Panc1 (cell line): ENCODE data around the gene ELP1. TPM values are rescaled to one million over a fixed set of nuclear protein-coding genes. Genes with fewer than 3 reads are reported as not detected.

ENCODE experiments used
- ATAC-seq: fragments of 200-7000 bp; cut with Tn5 transposase; 2 replicates; pipeline ENCODE4 v1.9.1; 2020; ENCODE audit warnings: mild to moderate bottlenecking, moderate library complexity
- BruUV-seq: library from RNA; stranded (reverse); fragments of 400-500 nt; replicated peaks from 2 replicates; lab custom pipeline; 2021; lab: Mats Ljungman, UMichigan
- CTCF ChIA-PET: fragments of 300-600 bp; sonication (Branson Sonifier 250); formaldehyde crosslinking; loops from one replicate; lab custom pipeline; 2022; ENCODE audit warnings: antibody characterized with exemption; lab: Charles Lee
- POLR2A ChIA-PET: fragments of 300-600 bp; sonication (Branson Sonifier 250); formaldehyde crosslinking; loops from one replicate; lab custom pipeline; 2022; ENCODE audit warnings: antibody characterized with exemption; lab: Charles Lee
- DNase-seq: peaks from one replicate; pipeline ENCODE4 v3.0.0-alpha.2; 2010; ENCODE audit warnings: low read depth, low spot score
- H3K27ac ChIP-seq: 2 replicates; pipeline ENCODE4 v1.5.1; 2011; ENCODE audit warnings: mild to moderate bottlenecking, low read length, inconsistent platforms
- H3K27me3 ChIP-seq: fragments of 200-500 bp; sonication (Bioruptor generic); 2 replicates; pipeline ENCODE4 v1.6.0; 2014; ENCODE audit warnings: low read length, inconsistent platforms; ENCODE audit not compliant: control insufficient read depth, insufficient read depth
- H3K36me3 ChIP-seq: fragments of 200-500 bp; sonication (Bioruptor generic); 2 replicates; pipeline ENCODE4 v1.5.1; 2014; ENCODE audit warnings: inconsistent platforms, mild to moderate bottlenecking, low read length, moderate library complexity; ENCODE audit not compliant: control insufficient read depth, insufficient read depth
- H3K4me1 ChIP-seq: 2 replicates; pipeline ENCODE4 v1.5.1; 2011; ENCODE audit warnings: inconsistent platforms, mild to moderate bottlenecking, low read length, moderate library complexity; ENCODE audit not compliant: control insufficient read depth, insufficient read depth
- H3K4me3 ChIP-seq, 2 experiments: 2 replicates each; pipeline ENCODE4 v1.5.1; 2011 to 2012; ENCODE audit warnings: low read depth in 2 of 2, low read length in 2 of 2, mild to moderate bottlenecking in 2 of 2, inconsistent platforms in 1 of 2, moderate library complexity in 1 of 2
- H3K9me3 ChIP-seq: fragments of 200-500 bp; sonication (Bioruptor generic); 2 replicates; pipeline ENCODE4 v1.5.1; 2014; ENCODE audit warnings: low read depth, mild to moderate bottlenecking, inconsistent platforms, low read length, moderate library complexity; ENCODE audit not compliant: control insufficient read depth, insufficient read depth
- CTCF ChIP-seq: fragments of 450-650 bp; IDR thresholded peaks from 2 replicates; pipeline ENCODE4 v1.5.1; 2017; ENCODE audit warnings: mild to moderate bottlenecking
- POLR2AphosphoS5 ChIP-seq: IDR thresholded peaks from 2 replicates; pipeline ENCODE4 v1.6.1; 2012; ENCODE audit warnings: mild to moderate bottlenecking, low read depth, low read length, moderate library complexity
- REST ChIP-seq, 2 experiments: IDR thresholded peaks; 2 replicates each; pipeline ENCODE4 v1.6.1; 2011 to 2012; ENCODE audit warnings: low read depth in 2 of 2, control low read depth in 1 of 2, low read length in 1 of 2, mild to moderate bottlenecking in 1 of 2, moderate library complexity in 1 of 2; ENCODE audit not compliant: insufficient read depth in 1 of 2
- SIN3A ChIP-seq: IDR thresholded peaks from 2 replicates; pipeline ENCODE4 v1.6.1; 2012; ENCODE audit warnings: low read depth, mild to moderate bottlenecking, low read length, moderate library complexity, borderline replicate concordance; ENCODE audit not compliant: insufficient read depth
- TCF7L2 ChIP-seq: IDR thresholded peaks from 2 replicates; pipeline ENCODE4 v1.6.1; 2011; ENCODE audit warnings: mild to moderate bottlenecking, low read depth, low read length, inconsistent platforms
- in situ Hi-C: cut with HindIII; loops from 2 replicates; pipeline ENCODE4 v1.10.0; 2016; ENCODE audit warnings: low sequenced_read_pairs, low pct_unique_long_range_greater_than_20kb
- intact Hi-C: fragments of 100-400 bp; cut with micrococcal nuclease; formaldehyde crosslinking; loops from one replicate; pipeline ENCODE4 v1.10.0; 2022; ENCODE audit not compliant: unreplicated experiment
- total RNA-seq: library from RNA; stranded (reverse); gene quantifications from one replicate; pipeline ENCODE4 v1.2.1, GENCODE V29; 2021; ENCODE audit not compliant: unreplicated experiment

The ELP1 gene
- total RNA-seq, 1 experiment from 2014 or later: 17.1 TPM

- Histone ChIP-seq H3K27me3 (no peaks in the 10 kb centered on the region), H3K4me3 (no peak overlapping the region), H3K4me1 (no peaks in the 10 kb centered on the region), H3K9me3 (no peaks in the 10 kb centered on the region), H3K27ac (no peak overlapping the region), H3K36me3 (peaks cover 6% of the 10 kb centered on the region; the same call in 1 of the 2 replicates)
- in situ Hi-C loops (no loop called here), intact Hi-C loops (no loop called here)
- ATAC-seq (no peak), DNase-seq (no peak)
- ChIA-PET POLR2A (no interaction called here), CTCF (no interaction called here)
- TF ChIP-seq POLR2AphosphoS5 (no peak), TCF7L2 (no peak)
- no TSS peak for BruUV-seq
Observed at GRCh38 chr9:108882052-108882888, 51.7 kb downstream of the ELP1 start.

GRCh38 chr9:108880738-108881316 is 53.1 kb downstream of the ELP1 start:
- Histone ChIP-seq H3K27ac (no peak overlapping the region), H3K9me3 (no peaks in the 10 kb centered on the region), H3K4me3 (no peak overlapping the region), H3K4me1 (no peaks in the 10 kb centered on the region), H3K36me3 (peaks cover 6% of the 10 kb centered on the region; the same call in 1 of the 2 replicates), H3K27me3 (no peaks in the 10 kb centered on the region)
- no peak for ATAC-seq
- BruUV-seq: no TSS peak
- in situ Hi-C loops: no loop called here
- intact Hi-C loops: no loop called here
- DNase-seq: no peak
- TF ChIP-seq TCF7L2: no peak
- TF ChIP-seq SIN3A: no peak
- no peak for TF ChIP-seq REST (IDR thresholded peaks at IDR 0.05; ENCODE audit: insufficient read depth in 1 of 2, low read depth in 2 of 2, low read length in 1 of 2)
- TF ChIP-seq POLR2AphosphoS5: no peak
- no peak for TF ChIP-seq CTCF
- POLR2A ChIA-PET: no interaction called here
- CTCF ChIA-PET: no interaction called here

- TF ChIP-seq TCF7L2 (no peak), REST (IDR thresholded peaks at IDR 0.05; ENCODE audit: insufficient read depth in 1 of 2, low read depth in 2 of 2, low read length in 1 of 2) (no peak), POLR2AphosphoS5 (no peak), SIN3A (no peak), CTCF (no peak)
- ChIA-PET POLR2A (no interaction called here), CTCF (no interaction called here)
- BruUV-seq: no TSS peak
- intact Hi-C loops: no loop called here
- Histone ChIP-seq H3K27me3 (no peaks in the 10 kb centered on the region), H3K4me1 (no peaks in the 10 kb centered on the region), H3K9me3 (no peaks in the 10 kb centered on the region), H3K27ac (no peak overlapping the region), H3K4me3 (no peak overlapping the region), H3K36me3 (peaks cover 13% of the 10 kb centered on the region; the same call in 1 of the 2 replicates)
- ATAC-seq: no peak
- no peak for DNase-seq
- in situ Hi-C loops: no loop called here
Observed at GRCh38 chr9:108877524-108877923, 56.4 kb downstream of the ELP1 start.
